ENCODE measurements around the gene PRLR.

DNA sequence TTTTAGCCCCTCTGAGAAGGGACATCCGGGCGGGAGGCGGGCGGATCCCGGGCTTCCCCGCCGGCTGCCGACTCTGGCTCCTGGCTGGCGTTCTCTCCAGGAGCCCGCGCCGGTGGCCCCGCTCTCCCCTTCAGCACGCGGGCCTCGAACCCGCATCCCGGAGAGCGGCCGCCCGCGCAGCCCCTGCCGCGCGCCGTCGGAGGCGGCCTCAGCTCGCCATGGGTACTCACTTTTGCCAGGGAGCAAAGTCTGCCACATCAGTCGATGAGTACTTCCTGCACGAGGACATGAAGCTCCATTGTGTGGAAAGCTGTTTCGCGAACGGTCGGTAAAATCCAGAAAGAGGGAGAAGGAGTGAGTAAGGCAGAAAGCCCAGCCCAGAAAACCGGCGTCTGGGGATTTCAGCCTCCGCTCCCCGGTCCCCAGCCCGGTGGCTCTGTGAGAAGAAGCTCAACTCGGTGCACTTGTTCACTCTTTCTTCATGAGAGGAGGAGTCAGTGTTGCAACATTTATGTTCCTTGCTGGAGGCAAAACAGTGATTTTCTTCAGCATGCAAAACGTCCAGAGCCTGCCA is at the start of gene PRLR:
- TF ChIP-seq, protein P1, sequence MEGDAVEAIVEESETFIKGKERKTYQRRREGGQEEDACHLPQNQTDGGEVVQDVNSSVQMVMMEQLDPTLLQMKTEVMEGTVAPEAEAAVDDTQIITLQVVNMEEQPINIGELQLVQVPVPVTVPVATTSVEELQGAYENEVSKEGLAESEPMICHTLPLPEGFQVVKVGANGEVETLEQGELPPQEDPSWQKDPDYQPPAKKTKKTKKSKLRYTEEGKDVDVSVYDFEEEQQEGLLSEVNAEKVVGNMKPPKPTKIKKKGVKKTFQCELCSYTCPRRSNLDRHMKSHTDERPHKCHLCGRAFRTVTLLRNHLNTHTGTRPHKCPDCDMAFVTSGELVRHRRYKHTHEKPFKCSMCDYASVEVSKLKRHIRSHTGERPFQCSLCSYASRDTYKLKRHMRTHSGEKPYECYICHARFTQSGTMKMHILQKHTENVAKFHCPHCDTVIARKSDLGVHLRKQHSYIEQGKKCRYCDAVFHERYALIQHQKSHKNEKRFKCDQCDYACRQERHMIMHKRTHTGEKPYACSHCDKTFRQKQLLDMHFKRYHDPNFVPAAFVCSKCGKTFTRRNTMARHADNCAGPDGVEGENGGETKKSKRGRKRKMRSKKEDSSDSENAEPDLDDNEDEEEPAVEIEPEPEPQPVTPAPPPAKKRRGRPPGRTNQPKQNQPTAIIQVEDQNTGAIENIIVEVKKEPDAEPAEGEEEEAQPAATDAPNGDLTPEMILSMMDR (IDR thresholded peaks at IDR 0.05), result no peak
- peak; percentile 35 to 37 for TF ChIP-seq POLR2A (IDR thresholded peaks at IDR 0.05)

All from Peyer's patch (tissue), 4 donors.